Liver (tissue), 9 donors: Measurements from ENCODE around the gene DST. TPM values are rescaled to one million over a fixed set of nuclear protein-coding genes. Genes with fewer than 3 reads are reported as not detected.
A peak's percentile ranks its signal among the peaks of the same experiment; 100 is the strongest.

Experiments used
- DNase-seq: peaks from one replicate; pipeline ENCODE4 v3.0.0-alpha.2; 2017; ENCODE audit warnings: low spot score
- H3K27ac ChIP-seq, 2 donors: one replicate each; pipeline ENCODE4 v1.7.0; 2013; ENCODE audit warnings: inconsistent platforms in 2 of 2, low read length in 2 of 2, control low read depth in 1 of 2, low read depth in 1 of 2, mild to moderate bottlenecking in 1 of 2
- H3K27me3 ChIP-seq, 4 donors: one replicate each; pipeline versions ENCODE4 v1.6.1 to v1.7.0; 2013; ENCODE audit warnings: low read length in 3 of 4, inconsistent platforms in 1 of 4, mild to moderate bottlenecking in 1 of 4, moderate library complexity in 1 of 4; ENCODE audit not compliant: control insufficient read depth in 4 of 4, insufficient read depth in 4 of 4
- H3K36me3 ChIP-seq, 4 donors: one replicate each; pipeline versions ENCODE4 v1.6.1 to v1.7.0; 2013; ENCODE audit warnings: low read length in 3 of 4, mild to moderate bottlenecking in 3 of 4, low read depth in 1 of 4, moderate library complexity in 1 of 4; ENCODE audit not compliant: control insufficient read depth in 4 of 4, insufficient read depth in 3 of 4
- H3K4me1 ChIP-seq, 4 donors: one replicate each; pipeline versions ENCODE4 v1.6.1 to v1.7.0; 2013; ENCODE audit warnings: low read length in 3 of 4, mild to moderate bottlenecking in 3 of 4, moderate library complexity in 1 of 4; ENCODE audit not compliant: control insufficient read depth in 4 of 4, insufficient read depth in 4 of 4
- H3K4me3 ChIP-seq, 3 donors: one replicate each; pipeline versions ENCODE4 v1.6.1 to v1.7.0; 2013; ENCODE audit warnings: low read length in 3 of 3, control low read depth in 1 of 3, low read depth in 1 of 3, mild to moderate bottlenecking in 1 of 3
- H3K9ac ChIP-seq, 2 donors: one replicate each; pipeline ENCODE4 v1.7.0; 2013; ENCODE audit warnings: low read length in 2 of 2, mild to moderate bottlenecking in 2 of 2, moderate library complexity in 2 of 2, control low read depth in 1 of 2, low read depth in 1 of 2
- H3K9me3 ChIP-seq, 4 donors: one replicate each; pipeline versions ENCODE4 v1.6.1 to v1.7.0; 2013; ENCODE audit warnings: low read length in 3 of 4; ENCODE audit not compliant: control insufficient read depth in 4 of 4
- EGR1 ChIP-seq, 2 donors: IDR thresholded peaks; 2 replicates each; pipeline ENCODE4 v1.6.1; 2016 to 2018; ENCODE audit warnings: antibody characterized with exemption in 2 of 2, low read depth in 2 of 2
- FOXA1 ChIP-seq: IDR thresholded peaks from 2 replicates; pipeline ENCODE4 v1.6.1; 2016; ENCODE audit warnings: antibody characterized with exemption
- FOXA2 ChIP-seq: IDR thresholded peaks from 2 replicates; pipeline ENCODE4 v1.6.1; 2016; ENCODE audit warnings: antibody characterized with exemption
- GABPA ChIP-seq, 2 donors: IDR thresholded peaks in 1 of 2; conservative IDR thresholded peaks in 1 of 2; 2 replicates each; pipeline ENCODE4 v1.6.1; 2016; ENCODE audit warnings: antibody characterized with exemption in 2 of 2, mild to moderate bottlenecking in 1 of 2, moderate library complexity in 1 of 2
- HNF4A ChIP-seq, 2 donors: conservative IDR thresholded peaks; 2 replicates each; pipeline ENCODE4 v1.6.1; 2016; ENCODE audit warnings: antibody characterized with exemption in 2 of 2, mild to moderate bottlenecking in 2 of 2
- HNF4G ChIP-seq: IDR thresholded peaks from 2 replicates; pipeline ENCODE4 v1.6.1; 2016; ENCODE audit warnings: antibody characterized with exemption
- JUND ChIP-seq, 2 donors: IDR thresholded peaks; 2 replicates each; pipeline ENCODE4 v1.6.1; 2016; ENCODE audit warnings: antibody characterized with exemption in 2 of 2
- NR2F2 ChIP-seq: IDR thresholded peaks from 2 replicates; pipeline ENCODE4 v1.6.1; 2016; ENCODE audit warnings: antibody characterized with exemption
- RAD21 ChIP-seq, 2 donors: IDR thresholded peaks; 2 replicates each; pipeline ENCODE4 v1.6.1; 2016; ENCODE audit warnings: antibody characterized with exemption in 2 of 2, mild to moderate bottlenecking in 2 of 2
- RXRA ChIP-seq, 2 donors: IDR thresholded peaks; 2 replicates each; pipeline ENCODE4 v1.6.1; 2017 to 2018; ENCODE audit warnings: antibody characterized with exemption in 2 of 2, mild to moderate bottlenecking in 1 of 2
- SP1 ChIP-seq: IDR thresholded peaks from 2 replicates; pipeline ENCODE4 v1.6.1; 2018; ENCODE audit warnings: antibody characterized with exemption, mild to moderate bottlenecking
- YY1 ChIP-seq: IDR thresholded peaks from 2 replicates; pipeline ENCODE4 v1.6.1; 2016; ENCODE audit warnings: antibody characterized with exemption, mild to moderate bottlenecking
- WGBS: extraction: QIAGEN DNeasy Blood & Tissue Kit; methylation state at CpG from one replicate; pipeline ENCODE4 v1.1.7; 2013; 5-methylcytosine and 5-hydroxymethylcytosine counted together
- polyA plus RNA-seq, 2 donors: library from polyadenylated mRNA; stranded (reverse) in 1 of 2; unstranded in 1 of 2; fragments of 200-250 nt in 1 of 2; fragments of >200 nt in 1 of 2; fragmentation: Nextera tagmentation in 1 of 2; extraction: Ambion mirVana in 1 of 2; gene quantifications; one replicate each; pipeline versions ENCODE4 v1.2.1 to v1.2.3, GENCODE V29; 2013 to 2015
- total RNA-seq, 2 donors: library from RNA; depleted of rRNA; stranded (reverse); fragments of >200 nt; gene quantifications; one replicate each; pipeline ENCODE4 v1.2.3, GENCODE V29; 2014
- TF ChIP-seq, protein P1 (sequence below): IDR thresholded peaks from 2 replicates; pipeline ENCODE4 v1.6.1; 2016; ENCODE audit warnings: antibody characterized with exemption
- TF ChIP-seq, protein P2 (sequence below): IDR thresholded peaks from 2 replicates; pipeline ENCODE4 v1.6.1; 2016; ENCODE audit warnings: antibody characterized with exemption
- TF ChIP-seq, protein P3 (sequence below): IDR thresholded peaks from 2 replicates; pipeline ENCODE4 v1.6.1; 2016; ENCODE audit warnings: antibody characterized with exemption, mild to moderate bottlenecking
- TF ChIP-seq, protein P4 (sequence below): fragments of 150-350 bp; IDR thresholded peaks from 2 replicates; pipeline ENCODE4 v1.5.1; 2017; ENCODE audit warnings: improper control_type of control experiment, low read depth, low read length; ENCODE audit not compliant: missing input control
- TF ChIP-seq, protein P5 (sequence below): IDR thresholded peaks from 2 replicates; pipeline ENCODE4 v1.6.1; 2016; ENCODE audit warnings: antibody characterized with exemption
- donor health status: healthy.
- donor health status: healthy.
- donor health status: healthy.
- donor health status: healthy.
- donor health status: healthy.

DST gene
- total and polyA plus RNA-seq, 4 donors = 30.5 to 234 (median 86.7) TPM

DNA sequence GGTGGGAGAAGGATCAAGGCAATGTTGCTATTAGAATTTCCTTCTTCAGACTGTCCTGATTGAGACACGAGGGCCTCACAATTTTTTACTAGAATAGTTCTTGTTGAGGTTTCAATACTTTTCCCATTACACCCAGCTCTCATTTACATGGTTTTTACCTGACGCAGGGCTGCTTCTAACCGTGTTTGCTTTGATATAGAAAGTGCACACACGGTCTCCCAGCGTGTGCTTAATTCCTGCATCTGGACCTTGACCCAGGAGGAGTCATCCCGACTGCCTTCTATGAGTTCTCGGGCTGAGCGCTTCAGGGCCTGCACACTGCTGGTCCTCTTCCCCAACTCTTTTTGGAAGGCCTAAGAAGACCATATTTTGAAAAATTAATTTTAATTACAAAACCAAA lies 160.2 kb downstream of the DST start:
- peak overlapping the region; percentile 25 to 35 for H3K27ac ChIP-seq
- no peak for DNase-seq
- 40% methylated on average over 8 of the region's 8 CpGs for WGBS

DNA sequence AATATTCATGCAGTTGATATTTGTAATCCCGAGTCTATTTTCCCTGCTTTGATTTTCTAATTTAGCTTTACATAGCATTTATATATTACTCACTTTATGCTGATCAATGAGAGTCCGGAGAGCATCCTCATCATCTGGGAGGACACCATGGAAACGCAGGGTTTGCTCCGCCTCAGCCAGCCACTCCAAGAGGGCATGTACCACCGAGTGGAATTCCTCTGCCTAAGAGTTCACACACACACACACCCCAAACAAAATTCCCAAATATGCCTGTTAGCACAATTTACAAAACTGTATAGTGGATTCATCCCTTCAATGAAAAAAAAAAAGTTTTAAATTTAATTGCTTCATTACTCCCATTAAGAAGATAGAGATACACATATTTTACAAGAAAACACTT lies 160.7 kb downstream of the DST start:
- Histone ChIP-seq H3K4me1 (peaks cover 2 to 36% (median 26%) of the 10 kb centered on the region in 4 donors), H3K4me3 (no peak overlapping the region), H3K27ac (no peak overlapping the region), H3K36me3 (peaks cover 1 to 35% (median 21%) of the 10 kb centered on the region in 4 donors), H3K9ac (peak overlapping the region in 1 of 2 donors; percentile 8), H3K9me3 (no peaks in the 10 kb centered on the region), H3K27me3 (no peaks in the 10 kb centered on the region)
- TF ChIP-seq JUND (IDR thresholded peaks at IDR 0.05) = no peak
- TF ChIP-seq, protein P1, sequence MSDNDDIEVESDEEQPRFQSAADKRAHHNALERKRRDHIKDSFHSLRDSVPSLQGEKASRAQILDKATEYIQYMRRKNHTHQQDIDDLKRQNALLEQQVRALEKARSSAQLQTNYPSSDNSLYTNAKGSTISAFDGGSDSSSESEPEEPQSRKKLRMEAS = no peak
- WGBS = 82% methylated on average over 5 of the region's 5 CpGs
- DNase-seq = no peak

More for the DNA sequence above, 160.2 kb downstream of the DST start:
- Histone ChIP-seq H3K36me3 (peaks cover 1 to 40% (median 23%) of the 10 kb centered on the region in 4 donors), H3K9me3 (no peaks in the 10 kb centered on the region), H3K9ac (peak overlapping the region in 1 of 2 donors; percentile 8), H3K4me3 (no peak overlapping the region), H3K27me3 (no peaks in the 10 kb centered on the region), H3K4me1 (peaks cover 2 to 33% (median 21%) of the 10 kb centered on the region in 4 donors)
- TF ChIP-seq, protein P2, sequence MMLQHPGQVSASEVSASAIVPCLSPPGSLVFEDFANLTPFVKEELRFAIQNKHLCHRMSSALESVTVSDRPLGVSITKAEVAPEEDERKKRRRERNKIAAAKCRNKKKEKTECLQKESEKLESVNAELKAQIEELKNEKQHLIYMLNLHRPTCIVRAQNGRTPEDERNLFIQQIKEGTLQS = peak; percentile 19
- TF ChIP-seq SP1 = peak; percentile 88
- TF ChIP-seq JUND (IDR thresholded peaks at IDR 0.05) = peak; percentile 75 to 78
- TF ChIP-seq RAD21 (IDR thresholded peaks at IDR 0.05) = peak; percentile 33 to 57
- peak; percentile 59 to 65 for TF ChIP-seq RXRA (IDR thresholded peaks at IDR 0.05)
- no peak for TF ChIP-seq EGR1 (IDR thresholded peaks at IDR 0.05; ENCODE audit: low read depth in 2 of 2)
- TF ChIP-seq HNF4A (conservative IDR thresholded peaks at IDR 0.05) = peak; percentile 90 to 92
- peak; percentile 88 for TF ChIP-seq HNF4G
- no peak for TF ChIP-seq YY1
- TF ChIP-seq, protein P1 = no peak

DNA sequence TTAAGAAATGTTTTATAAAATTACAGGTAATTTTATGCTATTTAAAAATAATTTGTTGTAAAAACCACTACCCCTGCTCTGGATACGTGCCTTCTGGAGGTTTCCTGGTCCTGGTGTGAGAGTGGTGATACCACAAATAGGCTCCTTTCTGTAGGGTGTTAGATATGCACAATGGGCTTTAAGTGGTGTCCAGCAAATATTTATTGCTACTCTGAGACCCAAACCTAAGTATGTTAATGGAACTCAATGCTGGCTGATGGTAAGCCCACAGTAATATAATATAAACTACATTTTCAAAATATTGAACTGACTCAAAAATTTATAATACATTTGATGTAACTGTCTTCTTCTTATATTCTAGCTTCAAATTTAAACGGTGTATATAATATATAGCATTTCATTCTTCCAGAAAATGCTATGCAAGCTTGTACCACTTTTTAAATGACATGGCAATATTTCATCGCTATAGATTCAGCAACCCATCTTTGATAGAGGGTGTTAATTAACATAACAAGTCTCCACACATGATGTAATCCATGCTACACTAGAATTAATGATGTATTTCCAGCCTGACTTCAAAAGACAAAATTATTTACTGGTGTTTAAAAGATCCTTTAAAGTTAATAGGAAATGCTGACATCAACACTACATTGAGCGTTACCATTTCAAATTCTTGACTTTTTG lies 161.9 kb downstream of the DST start:
- H3K36me3 ChIP-seq = peaks cover 4 to 28% (median 15%) of the 10 kb centered on the region in 4 donors
- H3K27ac ChIP-seq = no peak overlapping the region
- WGBS = 80% methylated on average over 4 of the region's 4 CpGs

More for the DNA sequence above, 161.9 kb downstream of the DST start:
- TF ChIP-seq, protein P3, sequence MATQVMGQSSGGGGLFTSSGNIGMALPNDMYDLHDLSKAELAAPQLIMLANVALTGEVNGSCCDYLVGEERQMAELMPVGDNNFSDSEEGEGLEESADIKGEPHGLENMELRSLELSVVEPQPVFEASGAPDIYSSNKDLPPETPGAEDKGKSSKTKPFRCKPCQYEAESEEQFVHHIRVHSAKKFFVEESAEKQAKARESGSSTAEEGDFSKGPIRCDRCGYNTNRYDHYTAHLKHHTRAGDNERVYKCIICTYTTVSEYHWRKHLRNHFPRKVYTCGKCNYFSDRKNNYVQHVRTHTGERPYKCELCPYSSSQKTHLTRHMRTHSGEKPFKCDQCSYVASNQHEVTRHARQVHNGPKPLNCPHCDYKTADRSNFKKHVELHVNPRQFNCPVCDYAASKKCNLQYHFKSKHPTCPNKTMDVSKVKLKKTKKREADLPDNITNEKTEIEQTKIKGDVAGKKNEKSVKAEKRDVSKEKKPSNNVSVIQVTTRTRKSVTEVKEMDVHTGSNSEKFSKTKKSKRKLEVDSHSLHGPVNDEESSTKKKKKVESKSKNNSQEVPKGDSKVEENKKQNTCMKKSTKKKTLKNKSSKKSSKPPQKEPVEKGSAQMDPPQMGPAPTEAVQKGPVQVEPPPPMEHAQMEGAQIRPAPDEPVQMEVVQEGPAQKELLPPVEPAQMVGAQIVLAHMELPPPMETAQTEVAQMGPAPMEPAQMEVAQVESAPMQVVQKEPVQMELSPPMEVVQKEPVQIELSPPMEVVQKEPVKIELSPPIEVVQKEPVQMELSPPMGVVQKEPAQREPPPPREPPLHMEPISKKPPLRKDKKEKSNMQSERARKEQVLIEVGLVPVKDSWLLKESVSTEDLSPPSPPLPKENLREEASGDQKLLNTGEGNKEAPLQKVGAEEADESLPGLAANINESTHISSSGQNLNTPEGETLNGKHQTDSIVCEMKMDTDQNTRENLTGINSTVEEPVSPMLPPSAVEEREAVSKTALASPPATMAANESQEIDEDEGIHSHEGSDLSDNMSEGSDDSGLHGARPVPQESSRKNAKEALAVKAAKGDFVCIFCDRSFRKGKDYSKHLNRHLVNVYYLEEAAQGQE = no peak
- TF ChIP-seq EGR1 (IDR thresholded peaks at IDR 0.05; ENCODE audit: low read depth in 2 of 2) = no peak
- TF ChIP-seq, protein P4, sequence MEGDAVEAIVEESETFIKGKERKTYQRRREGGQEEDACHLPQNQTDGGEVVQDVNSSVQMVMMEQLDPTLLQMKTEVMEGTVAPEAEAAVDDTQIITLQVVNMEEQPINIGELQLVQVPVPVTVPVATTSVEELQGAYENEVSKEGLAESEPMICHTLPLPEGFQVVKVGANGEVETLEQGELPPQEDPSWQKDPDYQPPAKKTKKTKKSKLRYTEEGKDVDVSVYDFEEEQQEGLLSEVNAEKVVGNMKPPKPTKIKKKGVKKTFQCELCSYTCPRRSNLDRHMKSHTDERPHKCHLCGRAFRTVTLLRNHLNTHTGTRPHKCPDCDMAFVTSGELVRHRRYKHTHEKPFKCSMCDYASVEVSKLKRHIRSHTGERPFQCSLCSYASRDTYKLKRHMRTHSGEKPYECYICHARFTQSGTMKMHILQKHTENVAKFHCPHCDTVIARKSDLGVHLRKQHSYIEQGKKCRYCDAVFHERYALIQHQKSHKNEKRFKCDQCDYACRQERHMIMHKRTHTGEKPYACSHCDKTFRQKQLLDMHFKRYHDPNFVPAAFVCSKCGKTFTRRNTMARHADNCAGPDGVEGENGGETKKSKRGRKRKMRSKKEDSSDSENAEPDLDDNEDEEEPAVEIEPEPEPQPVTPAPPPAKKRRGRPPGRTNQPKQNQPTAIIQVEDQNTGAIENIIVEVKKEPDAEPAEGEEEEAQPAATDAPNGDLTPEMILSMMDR = no peak
- no peak for TF ChIP-seq GABPA (IDR thresholded peaks at IDR 0.05 in 1 of 2, conservative IDR thresholded peaks at IDR 0.05 in 1 of 2)
- TF ChIP-seq RXRA (IDR thresholded peaks at IDR 0.05) = no peak
- no peak for TF ChIP-seq SP1
- no peak for TF ChIP-seq FOXA1
- TF ChIP-seq JUND (IDR thresholded peaks at IDR 0.05) = no peak
- TF ChIP-seq NR2F2 = no peak
- no peak for TF ChIP-seq HNF4A (conservative IDR thresholded peaks at IDR 0.05)
- TF ChIP-seq, protein P5, sequence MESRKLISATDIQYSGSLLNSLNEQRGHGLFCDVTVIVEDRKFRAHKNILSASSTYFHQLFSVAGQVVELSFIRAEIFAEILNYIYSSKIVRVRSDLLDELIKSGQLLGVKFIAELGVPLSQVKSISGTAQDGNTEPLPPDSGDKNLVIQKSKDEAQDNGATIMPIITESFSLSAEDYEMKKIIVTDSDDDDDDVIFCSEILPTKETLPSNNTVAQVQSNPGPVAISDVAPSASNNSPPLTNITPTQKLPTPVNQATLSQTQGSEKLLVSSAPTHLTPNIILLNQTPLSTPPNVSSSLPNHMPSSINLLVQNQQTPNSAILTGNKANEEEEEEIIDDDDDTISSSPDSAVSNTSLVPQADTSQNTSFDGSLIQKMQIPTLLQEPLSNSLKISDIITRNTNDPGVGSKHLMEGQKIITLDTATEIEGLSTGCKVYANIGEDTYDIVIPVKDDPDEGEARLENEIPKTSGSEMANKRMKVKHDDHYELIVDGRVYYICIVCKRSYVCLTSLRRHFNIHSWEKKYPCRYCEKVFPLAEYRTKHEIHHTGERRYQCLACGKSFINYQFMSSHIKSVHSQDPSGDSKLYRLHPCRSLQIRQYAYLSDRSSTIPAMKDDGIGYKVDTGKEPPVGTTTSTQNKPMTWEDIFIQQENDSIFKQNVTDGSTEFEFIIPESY = no peak
- TF ChIP-seq, protein P1 = no peak
- no peak for TF ChIP-seq RAD21 (IDR thresholded peaks at IDR 0.05)
- TF ChIP-seq YY1 = no peak
- TF ChIP-seq HNF4G = no peak
- no peak for TF ChIP-seq FOXA2
- no peak for DNase-seq
- H3K9me3 ChIP-seq = no peaks in the 10 kb centered on the region
- H3K9ac ChIP-seq = no peak overlapping the region
- H3K27me3 ChIP-seq = no peaks in the 10 kb centered on the region
- H3K4me1 ChIP-seq = peaks cover 4 to 47% (median 36%) of the 10 kb centered on the region in 4 donors
- H3K4me3 ChIP-seq = no peak overlapping the region
